WTC11 (cell line): ENCODE results near the gene TMEM185B.

Source experiments
- ATF3 ChIP-seq: sonication (generic); formaldehyde crosslinking; conservative IDR thresholded peaks from 2 replicates; pipeline ENCODE4 v1.8.1; 2022; ENCODE audit warnings: mild to moderate bottlenecking, missing genetic modification reagents
- CREB1 ChIP-seq: sonication (generic); formaldehyde crosslinking; IDR thresholded peaks from 2 replicates; pipeline ENCODE4 v1.8.0; 2023; ENCODE audit warnings: mild to moderate bottlenecking, missing genetic modification reagents
- CTCF ChIP-seq: fragments of 200-600 bp; IDR thresholded peaks from 2 replicates; pipeline ENCODE4 v1.8.0; 2022; ENCODE audit warnings: antibody characterized with exemption
- JUN ChIP-seq: sonication (generic); formaldehyde crosslinking; IDR thresholded peaks from 2 replicates; pipeline ENCODE4 v1.8.0; 2023; ENCODE audit warnings: mild to moderate bottlenecking, missing genetic modification reagents

- no peak for TF ChIP-seq ATF3 (CRISPR knock-in tag)
- TF ChIP-seq JUN: no peak
- TF ChIP-seq CTCF: no peak
- no peak for TF ChIP-seq CREB1 (CRISPR knock-in tag)
Measured at GRCh38 chr2:120204417-120204816, 18.8 kb downstream of the TMEM185B start.
